HG03565 (cell line): ENCODE data around the gene LMO1.
A peak's percentile ranks its signal among the peaks of the same experiment; 100 is the strongest.

Source experiments
- ATAC-seq: cut with Tn5 transposase; IDR thresholded peaks from one replicate; pipeline ENCODE4 v1.9.1; 2021; ENCODE audit warnings: mild to moderate bottlenecking, moderate library complexity; ENCODE audit not compliant: unreplicated experiment

Gene LMO1

GRCh38 chr11:8263769-8264410 is at the start of gene LMO1:
LMO1 (minus strand) TSS chr11:8263878; CDS start chr11:8263362, 516 bp downstream.
- ATAC-seq: peak; percentile 61

GRCh38 chr11:8312986-8313385 is 49.3 kb upstream of the LMO1 start:
- ATAC-seq: no peak

GRCh38 chr11:8311366-8311765 is 47.7 kb upstream of the LMO1 start:
- ATAC-seq: no peak

GRCh38 chr11:8310743-8311298 is 47.1 kb upstream of the LMO1 start:
- no peak for ATAC-seq

- ATAC-seq: no peak
Measured at GRCh38 chr11:8309862-8310261, 46.2 kb upstream of the LMO1 start.

- ATAC-seq: no peak
Measured at GRCh38 chr11:8309311-8309710, 45.6 kb upstream of the LMO1 start.

GRCh38 chr11:8307601-8308000 is 43.9 kb upstream of the LMO1 start:
- no peak for ATAC-seq

GRCh38 chr11:8301622-8302021 is 37.9 kb upstream of the LMO1 start:
- ATAC-seq: no peak

- ATAC-seq: no peak
Measured at GRCh38 chr11:8298801-8299786, 35.4 kb upstream of the LMO1 start.

GRCh38 chr11:8297781-8298440 is 34.2 kb upstream of the LMO1 start:
- no peak for ATAC-seq

GRCh38 chr11:8296872-8297271 is 33.2 kb upstream of the LMO1 start:
- ATAC-seq: no peak

GRCh38 chr11:8296038-8296649 is 32.5 kb upstream of the LMO1 start:
- ATAC-seq: no peak

GRCh38 chr11:8294251-8294935 is 30.7 kb upstream of the LMO1 start:
- no peak for ATAC-seq

- ATAC-seq: no peak
Measured at GRCh38 chr11:8293171-8293570, 29.5 kb upstream of the LMO1 start.

- ATAC-seq: no peak
Measured at GRCh38 chr11:8292351-8292750, 28.7 kb upstream of the LMO1 start.

GRCh38 chr11:8291421-8292350 is 28.0 kb upstream of the LMO1 start:
- ATAC-seq: no peak

GRCh38 chr11:8290081-8290810 is 26.6 kb upstream of the LMO1 start:
- no peak for ATAC-seq

- ATAC-seq: no peak
Measured at GRCh38 chr11:8289492-8289918, 25.8 kb upstream of the LMO1 start.
